Nephron progenitor cell (in vitro differentiated cells): ENCODE results near the gene TOP3B.
A peak's percentile ranks its signal among the peaks of the same experiment; 100 is the strongest.

Experiments used
- DNase-seq: peaks from one replicate; pipeline ENCODE4 v3.0.0; 2021
- H3K27ac Mint-ChIP-seq: 2 replicates; pipeline ENCODE4 v1.8.0; 2021; ENCODE audit warnings: mild to moderate bottlenecking, moderate library complexity, mixed read lengths
- H3K27me3 Mint-ChIP-seq: 2 replicates; pipeline ENCODE4 v1.8.0; 2021; ENCODE audit warnings: mild to moderate bottlenecking, low read depth, mixed read lengths; ENCODE audit not compliant: poor library complexity
- H3K36me3 Mint-ChIP-seq: 2 replicates; pipeline ENCODE4 v1.8.0; 2021; ENCODE audit warnings: low read depth, mixed read lengths
- H3K4me1 Mint-ChIP-seq: 2 replicates; pipeline ENCODE4 v1.8.0; 2021; ENCODE audit warnings: mixed read lengths
- H3K4me3 Mint-ChIP-seq: 2 replicates; pipeline ENCODE4 v1.8.0; 2021; ENCODE audit warnings: mild to moderate bottlenecking, moderate library complexity, mixed read lengths
- H3K9me3 Mint-ChIP-seq: 2 replicates; pipeline ENCODE4 v1.8.0; 2021; ENCODE audit warnings: mild to moderate bottlenecking, moderate library complexity, mixed read lengths
- TF ChIP-seq, protein P1 (sequence below): fragments of 200-600 bp; sonication (generic); IDR thresholded peaks from 2 replicates; pipeline ENCODE4 v1.5.0; 2021; ENCODE audit warnings: antibody characterized with exemption

Gene TOP3B

DNA sequence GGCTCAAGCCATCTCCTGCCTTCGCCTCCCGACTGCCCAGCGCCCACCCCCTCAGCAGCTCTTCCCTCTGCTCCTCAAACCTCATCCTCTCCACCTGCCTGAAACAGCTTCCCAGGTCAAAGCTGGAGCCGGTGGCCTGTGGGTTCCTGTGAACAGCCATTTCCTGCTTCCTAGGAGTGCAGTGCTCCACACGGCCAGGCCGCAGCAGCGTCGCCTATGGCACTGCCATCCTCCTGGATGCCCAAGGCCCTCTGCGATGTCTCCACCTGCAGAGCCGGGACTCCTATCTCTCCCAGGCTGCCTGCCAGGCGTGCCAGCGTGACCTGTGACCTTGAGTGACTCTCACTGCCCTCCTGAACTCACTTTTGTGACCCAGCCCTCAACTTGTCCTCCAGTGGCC lies 54.5 kb downstream of the TOP3B start:
- TF ChIP-seq, protein P1, sequence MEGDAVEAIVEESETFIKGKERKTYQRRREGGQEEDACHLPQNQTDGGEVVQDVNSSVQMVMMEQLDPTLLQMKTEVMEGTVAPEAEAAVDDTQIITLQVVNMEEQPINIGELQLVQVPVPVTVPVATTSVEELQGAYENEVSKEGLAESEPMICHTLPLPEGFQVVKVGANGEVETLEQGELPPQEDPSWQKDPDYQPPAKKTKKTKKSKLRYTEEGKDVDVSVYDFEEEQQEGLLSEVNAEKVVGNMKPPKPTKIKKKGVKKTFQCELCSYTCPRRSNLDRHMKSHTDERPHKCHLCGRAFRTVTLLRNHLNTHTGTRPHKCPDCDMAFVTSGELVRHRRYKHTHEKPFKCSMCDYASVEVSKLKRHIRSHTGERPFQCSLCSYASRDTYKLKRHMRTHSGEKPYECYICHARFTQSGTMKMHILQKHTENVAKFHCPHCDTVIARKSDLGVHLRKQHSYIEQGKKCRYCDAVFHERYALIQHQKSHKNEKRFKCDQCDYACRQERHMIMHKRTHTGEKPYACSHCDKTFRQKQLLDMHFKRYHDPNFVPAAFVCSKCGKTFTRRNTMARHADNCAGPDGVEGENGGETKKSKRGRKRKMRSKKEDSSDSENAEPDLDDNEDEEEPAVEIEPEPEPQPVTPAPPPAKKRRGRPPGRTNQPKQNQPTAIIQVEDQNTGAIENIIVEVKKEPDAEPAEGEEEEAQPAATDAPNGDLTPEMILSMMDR = no peak
- H3K27ac Mint-ChIP-seq = peak overlapping the region; percentile 89
- peaks cover 9% of the 10 kb centered on the region for H3K27me3 Mint-ChIP-seq
- H3K4me3 Mint-ChIP-seq = peak overlapping the region; percentile 8
- H3K4me1 Mint-ChIP-seq = peaks cover 31% of the 10 kb centered on the region
- H3K36me3 Mint-ChIP-seq = peaks cover 20% of the 10 kb centered on the region
- DNase-seq = no peak
- no peaks in the 10 kb centered on the region for H3K9me3 Mint-ChIP-seq

DNA sequence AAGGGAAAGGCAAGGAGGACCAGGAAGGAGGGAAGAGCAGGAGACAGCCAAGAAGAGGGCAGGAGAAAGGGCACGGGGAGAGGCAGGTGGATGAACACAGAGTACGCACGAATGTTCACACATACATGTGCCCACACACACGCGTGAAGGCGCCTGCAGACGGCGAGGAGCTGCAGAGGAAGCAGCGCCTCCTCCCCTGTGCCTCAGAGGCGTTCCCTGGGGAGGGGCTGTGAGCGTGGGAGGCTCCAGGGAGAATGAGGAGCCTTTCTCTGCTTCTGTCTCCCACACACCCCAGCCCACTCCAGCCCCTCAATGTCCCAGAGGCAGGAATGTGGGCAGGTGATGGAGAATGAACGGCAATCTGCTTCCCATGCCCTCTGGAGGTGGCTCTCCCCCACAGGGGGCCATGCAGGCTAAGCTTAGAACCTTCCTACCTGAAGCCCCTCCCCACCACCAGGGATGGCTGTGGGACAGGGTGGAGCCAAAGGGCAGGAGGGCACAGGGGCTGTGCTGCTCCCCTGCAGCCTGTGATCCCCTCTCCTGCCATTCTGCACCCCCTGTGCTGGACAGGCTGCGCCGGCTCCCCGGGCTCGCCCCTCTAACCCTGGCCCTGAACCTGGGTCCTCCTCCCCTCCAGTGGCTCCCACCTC lies 55.3 kb downstream of the TOP3B start:
- Mint-ChIP-seq H3K9me3 (no peaks in the 10 kb centered on the region), H3K4me1 (peaks cover 32% of the 10 kb centered on the region), H3K36me3 (peaks cover 13% of the 10 kb centered on the region), H3K27me3 (peaks cover 9% of the 10 kb centered on the region), H3K27ac (peak overlapping the region; percentile 78), H3K4me3 (no peak overlapping the region)
- TF ChIP-seq, protein P1 = no peak
- peak; percentile 31 for DNase-seq

DNA sequence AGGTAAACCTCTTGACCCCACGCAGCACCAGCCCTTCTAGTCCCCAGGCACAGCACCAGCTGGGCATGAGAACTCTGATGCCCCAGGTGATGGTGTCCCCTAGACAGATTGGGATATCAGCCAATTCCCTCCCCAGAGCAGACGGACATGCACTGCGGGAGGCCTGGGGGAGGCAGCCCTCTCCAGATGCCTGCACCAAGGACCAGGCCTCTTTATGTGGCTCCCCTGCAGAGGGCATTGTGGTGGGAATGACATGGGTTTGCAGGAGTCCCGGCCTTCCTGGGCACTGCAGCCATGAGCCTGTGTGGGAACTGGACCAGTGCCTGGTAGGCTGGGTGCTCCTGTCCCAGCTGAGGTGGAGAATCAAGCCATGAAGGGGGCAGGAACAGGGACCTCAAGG lies 55.9 kb downstream of the TOP3B start:
- peak overlapping the region; percentile 78 for H3K27ac Mint-ChIP-seq
- DNase-seq = no peak
- H3K4me1 Mint-ChIP-seq = peaks cover 36% of the 10 kb centered on the region
- no peak overlapping the region for H3K4me3 Mint-ChIP-seq
- peaks cover 12% of the 10 kb centered on the region for H3K36me3 Mint-ChIP-seq
- TF ChIP-seq, protein P1 = no peak
- H3K27me3 Mint-ChIP-seq = peaks cover 9% of the 10 kb centered on the region
- H3K9me3 Mint-ChIP-seq = no peaks in the 10 kb centered on the region

DNA sequence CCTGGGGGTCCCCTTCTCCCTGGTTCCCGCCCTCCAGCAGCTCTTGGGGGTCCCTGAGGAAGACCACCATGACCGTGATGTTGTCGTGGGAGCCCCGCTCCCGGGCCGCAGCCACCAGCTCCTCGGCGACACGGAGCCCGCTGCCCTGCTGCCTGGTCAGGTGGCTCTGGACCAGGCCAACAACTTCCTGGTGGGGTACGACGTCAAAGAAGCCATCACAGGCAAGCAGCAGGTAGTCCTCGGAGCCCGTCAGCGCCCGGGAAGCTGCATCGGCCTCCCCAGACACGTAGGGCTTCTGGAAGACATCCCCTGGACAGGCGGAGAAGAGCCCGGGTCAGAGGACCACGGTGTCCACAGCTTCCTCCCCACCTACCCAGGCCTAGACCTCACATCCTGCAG lies 59.4 kb downstream of the TOP3B start:
- DNase-seq = no peak
- Mint-ChIP-seq H3K4me3 (no peak overlapping the region), H3K36me3 (peaks cover 5% of the 10 kb centered on the region), H3K4me1 (peaks cover 30% of the 10 kb centered on the region), H3K27ac (no peak overlapping the region), H3K9me3 (no peaks in the 10 kb centered on the region), H3K27me3 (peaks cover 3% of the 10 kb centered on the region)
- TF ChIP-seq, protein P1 = no peak

DNA sequence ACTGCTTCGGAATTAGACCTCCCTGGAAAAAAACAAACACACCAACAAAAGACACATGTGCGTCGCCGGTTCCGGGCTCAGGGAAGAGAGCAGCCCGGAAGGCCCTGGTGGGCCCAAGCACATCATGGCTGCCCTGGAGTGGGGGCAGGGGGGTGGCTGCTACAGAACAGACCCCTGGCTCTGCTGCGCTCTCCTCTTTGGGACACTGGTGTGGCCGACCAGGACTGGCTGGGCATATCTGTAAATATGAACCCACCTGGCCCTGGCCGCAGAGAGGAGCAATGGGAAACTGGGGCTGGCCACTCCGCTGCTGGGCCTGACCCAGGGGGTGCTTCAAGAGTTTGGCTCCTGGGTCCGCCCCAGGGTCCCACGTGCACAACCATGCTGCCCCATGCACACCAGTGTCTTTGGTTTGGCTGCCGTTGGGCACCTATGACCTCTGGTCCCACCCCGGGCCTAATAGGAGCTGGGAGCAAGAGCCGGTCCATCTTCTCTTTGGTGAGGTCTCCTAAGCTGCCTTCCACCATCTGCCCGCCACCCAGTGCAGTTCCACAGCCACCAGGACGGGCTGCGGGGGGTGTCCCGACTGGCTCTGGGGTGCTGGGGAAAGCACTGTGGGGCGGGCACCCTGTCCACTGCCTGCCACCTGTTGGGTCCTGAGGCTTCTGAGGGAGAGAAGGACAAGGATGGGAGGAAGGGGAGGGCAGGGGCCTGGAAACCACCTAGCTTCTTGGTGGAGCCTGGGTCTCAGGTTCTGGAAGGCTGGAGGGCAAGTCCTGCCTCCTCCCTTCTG lies 60.0 kb downstream of the TOP3B start:
- no peak overlapping the region for H3K4me3 Mint-ChIP-seq
- H3K27ac Mint-ChIP-seq = peak overlapping the region; percentile 70
- H3K36me3 Mint-ChIP-seq = peaks cover 5% of the 10 kb centered on the region
- H3K4me1 Mint-ChIP-seq = peaks cover 28% of the 10 kb centered on the region
- H3K9me3 Mint-ChIP-seq = no peaks in the 10 kb centered on the region
- no peak for DNase-seq
- H3K27me3 Mint-ChIP-seq = peaks cover 3% of the 10 kb centered on the region
- TF ChIP-seq, protein P1 = no peak
